ENCODE results near the gene DYSF.

- TF ChIP-seq POLR2A (IDR thresholded peaks at IDR 0.05; ENCODE audit: low read depth, low read length) (no peak), POLR2AphosphoS5 (IDR thresholded peaks at IDR 0.05; ENCODE audit: low read depth, low read length) (no peak), TAF1 (IDR thresholded peaks at IDR 0.05; ENCODE audit: borderline replicate concordance, low read depth, low read length) (no peak)
These were observed 78.2 kb downstream of the DYSF start for GRCh38 chr2:71531522-71532047.
